DMS153 (cell line): ENCODE measurements around the gene ITGAD.

Source experiments
- DNase-seq: peaks from one replicate; lab custom pipeline; 2025; lab: John Stamatoyannopoulos, UW

ITGAD gene

DNA sequence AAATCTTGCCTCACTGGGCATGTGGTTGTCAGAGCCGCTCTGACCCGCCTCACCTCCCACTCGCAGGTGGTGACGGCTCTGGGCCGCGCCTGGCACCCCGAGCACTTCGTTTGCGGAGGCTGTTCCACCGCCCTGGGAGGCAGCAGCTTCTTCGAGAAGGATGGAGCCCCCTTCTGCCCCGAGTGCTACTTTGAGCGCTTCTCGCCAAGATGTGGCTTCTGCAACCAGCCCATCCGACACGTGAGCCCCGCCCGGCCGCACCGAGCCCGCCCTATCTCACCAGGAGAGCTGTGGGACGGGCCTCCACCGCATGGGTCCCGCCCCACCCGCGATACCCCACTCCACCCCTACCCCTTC, 82.8 kb downstream of the ITGAD start:
- no peak for DNase-seq
